Endothelial cell of umbilical vein (primary cell): ENCODE measurements around the gene RFX1.

Source experiments
- CTCF ChIP-seq, 2 donors: IDR thresholded peaks; 1 replicate in 1 of 2; 2 replicates in 1 of 2; pipeline ENCODE4 v1.5.1; 2011; ENCODE audit warnings: low read length in 2 of 2, mild to moderate bottlenecking in 2 of 2, moderate library complexity in 2 of 2, control low read depth in 1 of 2, inconsistent platforms in 1 of 2, low read depth in 1 of 2; ENCODE audit not compliant: insufficient read depth in 1 of 2; ENCODE audit errors: extremely low read depth in 1 of 2
- FOS ChIP-seq: IDR thresholded peaks from 2 replicates; pipeline ENCODE4 v1.6.1; 2011; ENCODE audit warnings: mild to moderate bottlenecking, low read length, moderate library complexity, borderline replicate concordance; ENCODE audit not compliant: insufficient read depth
- JUN ChIP-seq: IDR thresholded peaks from 2 replicates; pipeline ENCODE4 v1.6.1; 2011; ENCODE audit warnings: borderline replicate concordance, low read depth; ENCODE audit not compliant: insufficient read length, insufficient read depth
- MYC ChIP-seq: IDR thresholded peaks from one replicate; pipeline ENCODE4 v1.6.1; 2011; ENCODE audit warnings: mild to moderate bottlenecking, low read depth, low read length
- POLR2A ChIP-seq: IDR thresholded peaks from 2 replicates; pipeline ENCODE4 v1.6.1; 2012; ENCODE audit warnings: low read depth, mild to moderate bottlenecking, control low read depth, low read length
- POLR2AphosphoS5 ChIP-seq: IDR thresholded peaks from 2 replicates; pipeline ENCODE4 v1.6.1; 2012; ENCODE audit warnings: low read depth, mild to moderate bottlenecking, control low read depth, low read length, moderate library complexity; ENCODE audit not compliant: insufficient read depth
- TF ChIP-seq, protein P1 (sequence below): IDR thresholded peaks from 2 replicates; pipeline ENCODE4 v1.6.1; 2011; ENCODE audit not compliant: insufficient read depth, insufficient read length

- TF ChIP-seq CTCF (IDR thresholded peaks at IDR 0.05; ENCODE audit: extremely low read depth in 1 of 2, insufficient read depth in 1 of 2, low read depth in 1 of 2, low read length in 2 of 2) (no peak), POLR2A (no peak), MYC (no peak), JUN (no peak), POLR2AphosphoS5 (no peak), FOS (no peak)
- TF ChIP-seq, protein P1, sequence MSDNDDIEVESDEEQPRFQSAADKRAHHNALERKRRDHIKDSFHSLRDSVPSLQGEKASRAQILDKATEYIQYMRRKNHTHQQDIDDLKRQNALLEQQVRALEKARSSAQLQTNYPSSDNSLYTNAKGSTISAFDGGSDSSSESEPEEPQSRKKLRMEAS, result no peak
These were observed 8.5 kb downstream of the RFX1 start for GRCh38 chr19:13997631-13997962.
